Left lung (tissue), 10 donors: Measurements from ENCODE around the gene MYT1. TPM values are rescaled to one million over a fixed set of nuclear protein-coding genes. Genes with fewer than 3 reads are reported as not detected.

ENCODE experiments used
- ATAC-seq: fragments of 200-7000 bp; cut with Tn5 transposase; one replicate; pipeline ENCODE4 v1.9.1; 2020; ENCODE audit warnings: moderate library complexity
- DNase-seq, 4 donors: peaks; one replicate each; pipeline ENCODE4 v3.0.0-alpha.2; 2013 to 2020
- H3K27ac ChIP-seq, 2 donors: fragments of 200-600 bp; sonication (generic) in 1 of 2; one replicate each; pipeline versions ENCODE4 v1.5.0 to v1.8.0; 2020 to 2021
- H3K27me3 ChIP-seq, 2 donors: fragments of 200-600 bp; sonication (generic) in 1 of 2; one replicate each; pipeline versions ENCODE4 v1.5.0 to v1.8.0; 2020 to 2021
- H3K36me3 ChIP-seq, 2 donors: fragments of 200-600 bp; sonication (generic) in 1 of 2; one replicate each; pipeline versions ENCODE4 v1.5.0 to v1.8.0; 2020 to 2021
- H3K4me1 ChIP-seq, 2 donors: fragments of 200-600 bp; one replicate each; pipeline ENCODE4 v1.8.0; 2021
- H3K4me3 ChIP-seq, 2 donors: fragments of 200-600 bp; sonication (generic) in 1 of 2; one replicate each; pipeline versions ENCODE4 v1.5.0 to v1.8.0; 2020 to 2021; ENCODE audit warnings: mild to moderate bottlenecking in 1 of 2
- H3K9me3 ChIP-seq, 2 donors: fragments of 200-600 bp; sonication (generic) in 1 of 2; one replicate each; pipeline versions ENCODE4 v1.5.0 to v1.8.0; 2020 to 2021
- intact Hi-C, 2 donors: fragments of 100-400 bp; cut with DNase I; formaldehyde crosslinking; loops; one replicate each; pipeline versions ENCODE4 v1.11.2 to v1.14.2; 2022
- polyA plus RNA-seq, 6 donors: library from polyadenylated mRNA; unstranded; fragments of 120-200 nt; gene quantifications; one replicate each; pipeline ENCODE4 v1.2.1, GENCODE V29; 2013; ENCODE audit not compliant: insufficient read length in 6 of 6
- total RNA-seq, 2 donors: library from RNA; stranded (reverse); fragmentation: NEBNext Ultra II Directional; extraction: Animal tissue kit (Norgen Biotek cat#: 25700); gene quantifications; one replicate each; pipeline ENCODE4 v1.2.1, GENCODE V29; 2021
- TF ChIP-seq, protein P1 (sequence below), 2 donors: fragments of 200-600 bp; sonication (generic) in 1 of 2; IDR thresholded peaks; one replicate each; pipeline versions ENCODE4 v1.5.0 to v1.8.0; 2021; ENCODE audit warnings: antibody characterized with exemption in 2 of 2
- donor health status: DM: no; HTN: yes; CAD: no.
- donor health status: DM: no; HTN: no; CAD: no.

MYT1 gene
- total and polyA plus RNA-seq, 8 donors: 0.26 to 0.42 (median 0.32) TPM; not detected in 2

GRCh38 chr20:64148581-64148980 is 15.7 kb upstream of the MYT1 start:
- Histone ChIP-seq H3K36me3 (no peaks in the 10 kb centered on the region), H3K27me3 (peaks cover 0 to 17% of the 10 kb centered on the region in 2 donors), H3K4me3 (no peak overlapping the region), H3K9me3 (peaks cover 0 to 15% of the 10 kb centered on the region in 2 donors), H3K4me1 (no peaks in the 10 kb centered on the region), H3K27ac (no peak overlapping the region)
- intact Hi-C loops: no loop called here
- no peak for DNase-seq
- TF ChIP-seq, protein P1, sequence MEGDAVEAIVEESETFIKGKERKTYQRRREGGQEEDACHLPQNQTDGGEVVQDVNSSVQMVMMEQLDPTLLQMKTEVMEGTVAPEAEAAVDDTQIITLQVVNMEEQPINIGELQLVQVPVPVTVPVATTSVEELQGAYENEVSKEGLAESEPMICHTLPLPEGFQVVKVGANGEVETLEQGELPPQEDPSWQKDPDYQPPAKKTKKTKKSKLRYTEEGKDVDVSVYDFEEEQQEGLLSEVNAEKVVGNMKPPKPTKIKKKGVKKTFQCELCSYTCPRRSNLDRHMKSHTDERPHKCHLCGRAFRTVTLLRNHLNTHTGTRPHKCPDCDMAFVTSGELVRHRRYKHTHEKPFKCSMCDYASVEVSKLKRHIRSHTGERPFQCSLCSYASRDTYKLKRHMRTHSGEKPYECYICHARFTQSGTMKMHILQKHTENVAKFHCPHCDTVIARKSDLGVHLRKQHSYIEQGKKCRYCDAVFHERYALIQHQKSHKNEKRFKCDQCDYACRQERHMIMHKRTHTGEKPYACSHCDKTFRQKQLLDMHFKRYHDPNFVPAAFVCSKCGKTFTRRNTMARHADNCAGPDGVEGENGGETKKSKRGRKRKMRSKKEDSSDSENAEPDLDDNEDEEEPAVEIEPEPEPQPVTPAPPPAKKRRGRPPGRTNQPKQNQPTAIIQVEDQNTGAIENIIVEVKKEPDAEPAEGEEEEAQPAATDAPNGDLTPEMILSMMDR (IDR thresholded peaks at IDR 0.05): no peak
- no peak for ATAC-seq

DNA sequence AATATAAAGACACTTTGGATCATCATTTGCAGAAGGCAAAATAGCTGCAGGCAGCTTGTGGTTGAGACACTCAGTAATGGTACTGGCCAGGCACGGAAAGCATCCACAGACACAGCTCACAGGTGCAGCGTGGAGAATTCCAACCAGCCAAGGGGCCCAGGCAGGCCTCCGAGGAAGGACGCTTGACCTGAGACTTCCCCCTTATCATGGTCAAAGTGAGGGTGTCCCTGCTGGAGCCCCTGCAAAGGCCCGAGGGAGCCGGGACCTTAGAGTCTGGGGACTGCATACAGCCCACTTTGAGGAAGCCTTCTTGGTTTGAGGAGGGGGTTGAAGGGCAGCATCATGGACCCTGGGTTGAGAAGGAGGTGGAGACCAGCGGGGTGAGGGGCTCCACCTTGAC is 15.1 kb upstream of the MYT1 start:
- peaks cover 0 to 15% of the 10 kb centered on the region in 2 donors for H3K9me3 ChIP-seq
- H3K4me3 ChIP-seq: no peak overlapping the region
- no peaks in the 10 kb centered on the region for H3K36me3 ChIP-seq
- TF ChIP-seq, protein P1 (IDR thresholded peaks at IDR 0.05): no peak
- H3K4me1 ChIP-seq: no peaks in the 10 kb centered on the region
- DNase-seq (no peak), ATAC-seq (no peak)
- intact Hi-C loops: no loop called here
- H3K27me3 ChIP-seq: peaks cover 0 to 22% of the 10 kb centered on the region in 2 donors
- H3K27ac ChIP-seq: no peak overlapping the region

DNA sequence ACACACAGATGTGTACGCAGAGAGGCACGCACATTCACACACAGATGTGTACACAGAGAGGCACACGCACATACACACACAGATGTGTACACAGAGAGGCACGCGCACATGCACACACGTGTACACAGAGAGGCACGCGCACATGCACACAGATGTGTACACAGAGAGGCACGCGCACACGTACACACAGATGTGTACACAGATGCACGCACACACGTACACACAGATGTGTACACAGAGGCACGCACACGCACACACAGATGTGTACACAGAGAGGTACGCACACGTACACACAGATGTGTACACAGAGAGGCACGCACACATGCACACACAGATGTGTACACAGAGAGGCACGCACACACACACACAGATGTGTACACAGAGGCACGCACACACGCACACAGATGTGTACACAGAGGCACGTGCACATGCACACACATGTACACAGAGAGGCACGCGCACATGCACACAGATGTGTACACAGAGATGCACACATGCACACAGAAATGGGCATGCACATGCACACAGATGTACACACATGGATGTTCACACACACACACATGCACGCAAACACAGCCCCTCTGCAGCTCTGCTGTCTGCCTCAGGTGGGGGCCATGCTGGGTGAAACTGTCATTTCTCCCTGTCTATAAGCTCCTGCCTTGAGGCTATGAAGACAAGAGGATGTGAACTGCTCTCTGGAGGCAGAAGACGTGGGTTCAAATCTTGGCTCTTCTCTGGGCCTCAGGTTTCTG is 14.3 kb upstream of the MYT1 start:
- no peak for ATAC-seq
- H3K36me3 ChIP-seq: no peaks in the 10 kb centered on the region
- intact Hi-C loops: no loop called here
- no peak overlapping the region for H3K4me3 ChIP-seq
- no peak overlapping the region for H3K27ac ChIP-seq
- peaks cover 0 to 9% of the 10 kb centered on the region in 2 donors for H3K9me3 ChIP-seq
- peak in 1 of 4 donors; percentile 9 for DNase-seq
- peaks cover 0 to 30% of the 10 kb centered on the region in 2 donors for H3K27me3 ChIP-seq
- TF ChIP-seq, protein P1 (IDR thresholded peaks at IDR 0.05): no peak
- H3K4me1 ChIP-seq: no peaks in the 10 kb centered on the region

DNA sequence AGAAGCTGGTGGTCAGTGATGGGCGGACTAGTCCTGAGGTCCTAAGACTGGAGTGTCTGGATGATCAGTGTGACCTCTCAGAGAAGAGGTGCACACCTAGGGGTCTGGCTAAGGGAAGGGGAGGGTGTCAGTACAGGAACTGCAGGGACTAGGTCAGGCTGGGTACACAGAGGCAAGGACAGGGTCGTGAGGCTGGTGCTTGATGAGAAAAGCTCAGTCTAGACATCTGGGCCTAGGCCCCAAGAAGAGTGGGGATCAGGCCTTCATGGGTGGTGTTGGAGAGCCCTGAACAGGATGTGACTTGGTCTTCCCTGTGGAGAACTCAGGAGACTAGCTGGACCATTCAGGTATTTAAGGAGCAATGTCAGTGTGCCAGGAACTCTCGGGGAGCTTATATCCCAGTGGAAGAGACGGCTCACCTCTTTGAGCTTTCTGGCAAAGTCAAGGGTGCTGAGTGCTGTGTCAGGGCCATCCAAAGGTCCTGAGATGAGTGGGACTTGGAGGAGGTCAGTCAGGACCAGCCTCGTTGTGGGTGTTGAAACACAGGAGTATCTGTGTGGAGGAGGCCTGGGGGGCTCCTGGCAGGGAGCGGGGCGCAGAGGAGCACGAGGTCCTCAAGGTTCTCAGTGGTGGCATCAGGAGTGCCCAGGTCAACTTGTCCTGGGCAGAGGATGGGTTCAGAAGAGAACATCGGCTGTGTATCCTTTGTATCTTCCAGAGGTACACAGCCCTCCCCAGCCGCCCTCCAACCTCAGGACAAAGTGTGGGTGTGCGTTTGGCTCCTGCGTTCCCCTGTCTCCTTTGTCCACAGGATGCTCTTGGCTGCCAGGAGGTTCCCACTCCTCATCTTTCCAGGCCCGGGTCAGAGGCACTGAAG is 13.3 kb upstream of the MYT1 start:
- intact Hi-C loops: no loop called here
- Histone ChIP-seq H3K36me3 (no peaks in the 10 kb centered on the region), H3K4me3 (no peak overlapping the region), H3K4me1 (no peaks in the 10 kb centered on the region), H3K27ac (no peak overlapping the region), H3K27me3 (peaks cover 0 to 36% of the 10 kb centered on the region in 2 donors), H3K9me3 (no peaks in the 10 kb centered on the region)
- ATAC-seq: no peak
- DNase-seq: peak in 2 of 4 donors; percentile 18 to 57
- TF ChIP-seq, protein P1 (IDR thresholded peaks at IDR 0.05): no peak
